GM20000 (cell line): ENCODE measurements around the gene DPP10.

Experiments used
- DNase-seq: peaks from one replicate; pipeline ENCODE4 v3.0.0; 2012; ENCODE audit warnings: low spot score
- TF ChIP-seq, protein P1 (sequence below): IDR thresholded peaks from 2 replicates; pipeline ENCODE4 v1.5.1; 2012; ENCODE audit warnings: mild to moderate bottlenecking, control low read depth; ENCODE audit errors: extremely low read depth, missing control alignments

Gene DPP10

GRCh38 chr2:115285416-115285815, 843.0 kb downstream of the DPP10 start:
- no peak for DNase-seq

DNA sequence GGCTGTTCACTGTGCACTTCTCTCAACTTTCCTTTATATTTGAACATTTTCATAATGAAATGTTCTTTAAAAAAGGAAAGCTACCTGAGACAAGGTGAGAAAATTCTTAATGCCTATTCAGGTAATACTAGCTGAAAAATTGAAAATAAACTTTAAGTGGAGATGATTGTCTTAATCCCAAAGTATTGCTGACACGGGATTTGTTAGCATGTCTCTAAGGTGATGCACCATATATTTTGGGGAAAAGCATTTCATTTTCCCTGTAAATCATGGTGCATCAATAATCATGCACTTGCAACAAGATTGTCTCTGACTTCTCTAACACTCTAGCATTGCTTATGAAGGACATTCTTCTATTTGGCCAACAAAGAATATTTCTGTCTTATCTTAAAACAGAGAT, 848.0 kb downstream of the DPP10 start:
- TF ChIP-seq, protein P1, sequence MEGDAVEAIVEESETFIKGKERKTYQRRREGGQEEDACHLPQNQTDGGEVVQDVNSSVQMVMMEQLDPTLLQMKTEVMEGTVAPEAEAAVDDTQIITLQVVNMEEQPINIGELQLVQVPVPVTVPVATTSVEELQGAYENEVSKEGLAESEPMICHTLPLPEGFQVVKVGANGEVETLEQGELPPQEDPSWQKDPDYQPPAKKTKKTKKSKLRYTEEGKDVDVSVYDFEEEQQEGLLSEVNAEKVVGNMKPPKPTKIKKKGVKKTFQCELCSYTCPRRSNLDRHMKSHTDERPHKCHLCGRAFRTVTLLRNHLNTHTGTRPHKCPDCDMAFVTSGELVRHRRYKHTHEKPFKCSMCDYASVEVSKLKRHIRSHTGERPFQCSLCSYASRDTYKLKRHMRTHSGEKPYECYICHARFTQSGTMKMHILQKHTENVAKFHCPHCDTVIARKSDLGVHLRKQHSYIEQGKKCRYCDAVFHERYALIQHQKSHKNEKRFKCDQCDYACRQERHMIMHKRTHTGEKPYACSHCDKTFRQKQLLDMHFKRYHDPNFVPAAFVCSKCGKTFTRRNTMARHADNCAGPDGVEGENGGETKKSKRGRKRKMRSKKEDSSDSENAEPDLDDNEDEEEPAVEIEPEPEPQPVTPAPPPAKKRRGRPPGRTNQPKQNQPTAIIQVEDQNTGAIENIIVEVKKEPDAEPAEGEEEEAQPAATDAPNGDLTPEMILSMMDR: no peak
- DNase-seq: no peak

More at GRCh38 chr2:115285416-115285815, 843.0 kb downstream of the DPP10 start:
- TF ChIP-seq, protein P1: no peak

DNA sequence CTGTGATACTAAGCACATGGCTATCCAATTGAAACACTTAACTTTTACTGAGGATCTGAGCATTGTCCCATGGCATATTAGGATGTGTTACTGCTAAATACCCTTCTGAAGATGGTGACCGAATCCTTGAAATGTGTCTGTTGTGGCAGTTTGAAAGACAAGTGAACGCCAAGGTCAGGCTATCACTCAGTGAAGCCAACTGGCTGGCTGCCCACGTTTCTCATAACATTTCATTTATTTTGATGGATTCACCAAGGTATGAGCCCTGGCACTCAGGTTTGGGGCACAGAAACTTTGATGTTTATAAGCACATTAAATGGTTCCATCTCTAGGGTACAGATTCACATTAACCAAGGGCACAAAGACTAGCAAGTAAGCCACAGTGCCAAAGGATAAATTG, 850.3 kb downstream of the DPP10 start:
- DNase-seq: no peak
- TF ChIP-seq, protein P1: no peak

DNA sequence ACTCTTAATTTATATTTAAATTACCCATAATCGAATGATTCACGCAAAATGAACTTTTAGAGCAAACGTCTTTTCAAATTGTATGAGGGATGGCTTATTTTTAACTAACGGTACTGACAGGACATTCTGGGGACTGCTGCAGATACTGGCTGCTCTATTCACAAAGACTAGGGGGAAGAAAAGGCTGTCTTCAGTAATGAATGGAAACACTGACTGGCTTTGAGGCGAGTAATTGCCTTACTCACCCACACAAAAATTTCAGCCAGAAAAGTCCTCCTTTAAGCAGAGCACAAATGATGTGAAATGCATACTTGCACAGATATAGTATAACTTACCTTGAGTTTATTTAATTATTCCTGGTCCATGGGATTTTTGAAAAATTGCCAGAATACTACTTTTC, 852.6 kb downstream of the DPP10 start:
- no peak for DNase-seq
- TF ChIP-seq, protein P1: no peak

- DNase-seq: no peak
- TF ChIP-seq, protein P1: no peak
These were observed 854.6 kb downstream of the DPP10 start for GRCh38 chr2:115297056-115297455.

DNA sequence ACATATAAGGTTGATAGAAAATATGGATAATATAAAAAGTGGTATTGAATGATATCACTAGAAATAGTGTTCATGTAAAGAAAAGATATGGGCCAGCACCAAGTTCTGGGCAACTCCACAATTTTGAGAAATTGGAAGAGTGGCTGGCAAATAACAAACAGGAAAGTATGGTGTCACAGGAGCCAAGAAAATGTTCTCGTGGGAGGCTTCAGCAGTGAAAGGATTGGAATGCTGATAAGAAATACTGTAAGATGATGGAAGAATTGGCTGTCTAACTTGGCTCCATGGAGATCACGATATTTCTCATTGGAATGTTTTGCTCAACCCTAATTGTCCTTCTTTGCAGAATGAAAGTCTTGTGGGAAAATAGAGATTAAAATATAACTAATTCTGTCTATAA, 856.8 kb downstream of the DPP10 start:
- TF ChIP-seq, protein P1: no peak
- no peak for DNase-seq

DNA sequence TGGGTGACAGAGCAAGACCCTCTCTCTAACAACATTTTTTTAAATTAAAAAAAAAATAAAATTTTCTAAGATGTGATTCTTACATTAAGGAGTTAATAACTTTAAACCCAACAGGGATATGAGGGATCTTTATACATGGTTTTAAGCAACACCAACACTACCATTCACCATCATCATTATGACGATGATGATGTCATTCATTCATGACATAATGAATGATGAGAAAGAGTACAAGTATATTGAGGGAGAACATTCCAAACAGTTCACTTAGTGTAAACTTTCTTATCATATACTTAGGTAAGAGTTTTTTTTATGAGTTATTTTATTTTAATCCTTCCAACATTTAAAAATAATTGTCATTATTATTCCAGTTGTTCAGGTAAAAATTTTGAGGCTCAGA, 863.3 kb downstream of the DPP10 start:
- TF ChIP-seq, protein P1: no peak
- no peak for DNase-seq

DNA sequence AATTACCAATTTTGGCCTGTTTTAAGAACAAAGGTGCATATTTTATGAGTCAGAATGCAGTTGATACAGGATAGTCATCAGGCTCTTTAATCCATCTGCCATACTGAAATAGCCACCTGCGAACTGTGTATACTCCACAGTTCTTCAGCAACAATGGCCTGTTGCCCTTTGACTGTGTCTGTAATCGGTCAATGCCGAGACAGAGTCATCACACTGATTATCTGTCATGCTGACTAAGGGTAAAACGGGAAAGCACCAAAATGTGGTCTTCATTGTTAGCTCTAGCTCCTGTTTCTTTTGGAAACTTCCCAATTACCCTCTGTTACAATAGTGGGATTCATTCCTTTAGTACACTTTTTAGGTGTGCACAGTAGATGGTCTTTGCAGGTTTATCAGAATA, 871.7 kb downstream of the DPP10 start:
- no peak for DNase-seq
- TF ChIP-seq, protein P1: no peak
